Epithelial cell of proximal tubule (primary cell): Measurements from ENCODE around the gene ETFB. TPM values are rescaled to one million over a fixed set of nuclear protein-coding genes. Genes with fewer than 3 reads are reported as not detected.

Experiments
- DNase-seq: peaks from one replicate; pipeline ENCODE4 v3.0.0-alpha.2; 2011; ENCODE audit warnings: low read depth
- H3K4me3 ChIP-seq: 2 replicates; pipeline ENCODE4 v1.5.1; 2011; ENCODE audit warnings: low read depth, mild to moderate bottlenecking, low read length
- CTCF ChIP-seq: conservative IDR thresholded peaks from 2 replicates; pipeline ENCODE4 v1.5.1; 2012; ENCODE audit warnings: low read depth, mild to moderate bottlenecking, low read length
- total RNA-seq: library from RNA; depleted of rRNA; stranded (reverse); fragments of >200 nt; gene quantifications from 2 replicates; pipeline ENCODE4 v1.2.3, GENCODE V29; 2015

Gene ETFB
- total RNA-seq, 1 donor from 2014 or later, result 56.0 TPM

- no peak for DNase-seq
- no peak for TF ChIP-seq CTCF
- peak overlapping the region; percentile 96 for H3K4me3 ChIP-seq
These were observed 1.0 kb upstream of the ETFB start for GRCh38 chr19:51367255-51367564.

- peak overlapping the region; percentile 96 for H3K4me3 ChIP-seq
- DNase-seq, result peak; percentile 76
- TF ChIP-seq CTCF, result no peak
These were observed 434 bp upstream of the ETFB start for GRCh38 chr19:51366389-51367254.

GRCh38 chr19:51365211-51365964, 800 bp downstream of the ETFB start:
- H3K4me3 ChIP-seq, result peak overlapping the region; percentile 96
- no peak for DNase-seq
- peak; percentile 24 for TF ChIP-seq CTCF

- H3K4me3 ChIP-seq, result no peak overlapping the region
- TF ChIP-seq CTCF, result no peak
- DNase-seq, result no peak
These were observed 1.7 kb downstream of the ETFB start for GRCh38 chr19:51364200-51365106.

- no peak for TF ChIP-seq CTCF
- no peak overlapping the region for H3K4me3 ChIP-seq
These were observed 4.9 kb downstream of the ETFB start for GRCh38 chr19:51361239-51361638.

GRCh38 chr19:51359294-51359693, 6.9 kb downstream of the ETFB start:
- no peak for TF ChIP-seq CTCF
- DNase-seq, result no peak
- no peak overlapping the region for H3K4me3 ChIP-seq

More at GRCh38 chr19:51361239-51361638, 4.9 kb downstream of the ETFB start:
- no peak for DNase-seq
